Fibroblast of lung (primary cell): Measurements from ENCODE around the gene MGAT5.

Experiments
- EZH2 ChIP-seq: IDR thresholded peaks from 2 replicates; pipeline ENCODE4 v1.5.1; 2012; ENCODE audit warnings: low read length, control low read depth, mild to moderate bottlenecking; ENCODE audit errors: missing control alignments
- TF ChIP-seq, protein P1 (sequence below), 2 donors: IDR thresholded peaks in 1 of 2; conservative IDR thresholded peaks in 1 of 2; 1 replicate in 1 of 2; 2 replicates in 1 of 2; pipeline ENCODE4 v1.5.1; 2011 to 2012; ENCODE audit warnings: low read length in 2 of 2, control low read depth in 1 of 2, inconsistent platforms in 1 of 2, low read depth in 1 of 2, mild to moderate bottlenecking in 1 of 2

DNA sequence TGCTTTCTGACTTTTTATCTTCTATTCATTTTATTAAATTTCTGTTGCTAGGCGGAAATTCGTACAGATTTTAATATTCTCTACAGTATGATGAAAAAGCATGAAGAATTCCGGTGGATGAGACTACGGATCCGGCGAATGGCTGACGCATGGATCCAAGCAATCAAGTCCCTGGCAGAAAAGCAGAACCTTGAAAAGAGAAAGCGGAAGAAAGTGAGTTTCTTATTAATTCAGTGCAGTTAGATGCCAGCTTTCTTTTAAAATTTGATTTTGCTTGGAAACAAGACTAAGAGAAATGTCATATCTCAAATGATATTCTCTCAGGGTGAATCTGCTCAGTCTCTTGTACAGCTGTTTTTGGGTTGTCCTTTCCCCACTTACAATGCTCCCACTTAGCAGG is 84.3 kb downstream of the MGAT5 start:
- TF ChIP-seq, protein P1, sequence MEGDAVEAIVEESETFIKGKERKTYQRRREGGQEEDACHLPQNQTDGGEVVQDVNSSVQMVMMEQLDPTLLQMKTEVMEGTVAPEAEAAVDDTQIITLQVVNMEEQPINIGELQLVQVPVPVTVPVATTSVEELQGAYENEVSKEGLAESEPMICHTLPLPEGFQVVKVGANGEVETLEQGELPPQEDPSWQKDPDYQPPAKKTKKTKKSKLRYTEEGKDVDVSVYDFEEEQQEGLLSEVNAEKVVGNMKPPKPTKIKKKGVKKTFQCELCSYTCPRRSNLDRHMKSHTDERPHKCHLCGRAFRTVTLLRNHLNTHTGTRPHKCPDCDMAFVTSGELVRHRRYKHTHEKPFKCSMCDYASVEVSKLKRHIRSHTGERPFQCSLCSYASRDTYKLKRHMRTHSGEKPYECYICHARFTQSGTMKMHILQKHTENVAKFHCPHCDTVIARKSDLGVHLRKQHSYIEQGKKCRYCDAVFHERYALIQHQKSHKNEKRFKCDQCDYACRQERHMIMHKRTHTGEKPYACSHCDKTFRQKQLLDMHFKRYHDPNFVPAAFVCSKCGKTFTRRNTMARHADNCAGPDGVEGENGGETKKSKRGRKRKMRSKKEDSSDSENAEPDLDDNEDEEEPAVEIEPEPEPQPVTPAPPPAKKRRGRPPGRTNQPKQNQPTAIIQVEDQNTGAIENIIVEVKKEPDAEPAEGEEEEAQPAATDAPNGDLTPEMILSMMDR (conservative IDR thresholded peaks at IDR 0.05 in 1 of 2, IDR thresholded peaks at IDR 0.05 in 1 of 2; ENCODE audit: low read depth in 1 of 2, low read length in 2 of 2), result no peak
- no peak for TF ChIP-seq EZH2
